ENCODE measurements around the gene TPD52L1. TPM values are rescaled to one million over a fixed set of nuclear protein-coding genes. Genes with fewer than 3 reads are reported as not detected.

The TPD52L1 gene
- total and polyA plus RNA-seq, 3 experiments from 2014 or later, result 0.18 TPM; not detected in 2

DNA sequence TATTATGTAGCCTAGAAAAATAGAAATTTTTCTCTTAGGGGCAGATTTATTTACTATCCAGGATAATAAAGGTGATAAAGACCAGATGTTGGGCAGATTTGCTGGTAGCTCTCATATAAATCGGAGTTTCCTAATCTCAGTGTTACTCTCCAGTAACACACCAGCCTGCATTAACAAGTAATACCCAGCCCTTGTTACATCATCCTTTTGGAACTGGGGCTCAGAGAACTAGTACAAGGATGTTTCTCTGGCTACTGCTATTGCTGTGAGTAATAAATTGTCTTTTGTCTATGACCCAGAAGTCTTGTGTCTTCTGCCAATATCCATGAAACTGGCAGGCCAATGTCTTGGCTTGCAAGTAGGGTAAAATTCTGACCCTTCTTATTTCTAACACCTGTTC is 16.8 kb downstream of the TPD52L1 start:
- no peak for DNase-seq
- H3K4me1 ChIP-seq (ENCODE audit: insufficient read depth, low read length), result no peaks in the 10 kb centered on the region
- H3K36me3 Mint-ChIP-seq, result no peaks in the 10 kb centered on the region
- H3K27me3 Mint-ChIP-seq, result peaks cover 13 to 35% of the 10 kb centered on the region in 2 donors
- H3K4me3 ChIP-seq (ENCODE audit: low read length), result no peak overlapping the region
- no peak overlapping the region for H3K4me3 Mint-ChIP-seq
- H3K9me3 ChIP-seq (ENCODE audit: low read length), result no peaks in the 10 kb centered on the region
- H3K27me3 ChIP-seq (ENCODE audit: insufficient read depth, low read length, poor library complexity, severe bottlenecking), result no peaks in the 10 kb centered on the region
- ChIA-PET CTCF (no interaction called here), POLR2A (no interaction called here)
- H3K36me3 ChIP-seq (ENCODE audit: insufficient read depth, low read length), result no peaks in the 10 kb centered on the region
- H3K4me1 Mint-ChIP-seq, result no peaks in the 10 kb centered on the region
- H3K9me3 Mint-ChIP-seq, result peaks cover 0 to 4% (median 0%) of the 10 kb centered on the region in 5 donors
- no peak overlapping the region for H3K27ac Mint-ChIP-seq
- H3K27ac ChIP-seq (ENCODE audit: low read depth, low read length), result no peak overlapping the region

DNA sequence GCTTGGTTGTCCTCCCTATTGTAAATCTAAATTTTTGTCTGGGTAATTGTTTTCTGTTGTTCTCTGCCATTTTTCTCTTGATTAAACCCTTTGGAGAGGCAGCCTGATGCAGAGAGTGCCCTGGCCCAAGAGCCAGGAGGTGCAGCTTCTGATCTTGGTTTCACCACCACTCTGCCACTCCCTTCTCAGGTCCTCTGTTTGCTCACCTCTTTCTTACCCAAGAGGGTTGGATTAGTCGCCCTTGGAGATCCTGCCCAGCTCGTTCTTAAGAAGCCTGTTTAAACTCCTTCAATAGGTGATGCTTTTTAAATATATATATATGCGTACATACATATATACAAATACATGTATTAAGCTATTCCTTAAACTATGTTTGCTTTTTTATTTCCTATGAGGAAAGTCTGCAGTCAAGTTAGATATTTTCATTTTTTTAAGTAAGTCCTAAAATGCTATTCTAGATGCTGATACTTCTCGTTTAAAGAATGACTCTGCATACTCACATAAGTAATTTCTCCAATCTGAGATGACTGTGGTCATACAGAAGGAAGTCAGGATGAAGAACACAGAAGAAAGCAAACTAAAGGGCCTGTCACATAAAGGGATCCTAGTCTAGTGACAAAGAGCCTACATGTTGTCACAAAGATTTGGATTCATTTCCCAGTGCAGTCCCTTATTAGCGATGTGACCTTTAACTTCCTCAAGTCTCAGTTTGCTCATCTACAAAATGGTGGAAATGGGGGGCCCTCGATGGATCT is 19.9 kb downstream of the TPD52L1 start:
- POLR2A ChIA-PET, result no interaction called here
- DNase-seq, result no peak
- H3K4me3 Mint-ChIP-seq, result no peak overlapping the region
- H3K4me1 Mint-ChIP-seq, result no peaks in the 10 kb centered on the region
- peaks cover 0 to 4% (median 0%) of the 10 kb centered on the region in 5 donors for H3K9me3 Mint-ChIP-seq
- Histone ChIP-seq H3K27me3 (ENCODE audit: insufficient read depth, low read length, poor library complexity, severe bottlenecking) (no peaks in the 10 kb centered on the region), H3K9me3 (ENCODE audit: low read length) (no peaks in the 10 kb centered on the region), H3K4me1 (ENCODE audit: insufficient read depth, low read length) (no peaks in the 10 kb centered on the region), H3K4me3 (ENCODE audit: low read length) (no peak overlapping the region), H3K36me3 (ENCODE audit: insufficient read depth, low read length) (no peaks in the 10 kb centered on the region), H3K27ac (ENCODE audit: low read depth, low read length) (no peak overlapping the region)
- H3K36me3 Mint-ChIP-seq, result no peaks in the 10 kb centered on the region
- CTCF ChIA-PET, result no interaction called here
- H3K27ac Mint-ChIP-seq, result peak overlapping the region in 1 of 8 donors; percentile 11
- peaks cover 13 to 35% of the 10 kb centered on the region in 2 donors for H3K27me3 Mint-ChIP-seq

DNA sequence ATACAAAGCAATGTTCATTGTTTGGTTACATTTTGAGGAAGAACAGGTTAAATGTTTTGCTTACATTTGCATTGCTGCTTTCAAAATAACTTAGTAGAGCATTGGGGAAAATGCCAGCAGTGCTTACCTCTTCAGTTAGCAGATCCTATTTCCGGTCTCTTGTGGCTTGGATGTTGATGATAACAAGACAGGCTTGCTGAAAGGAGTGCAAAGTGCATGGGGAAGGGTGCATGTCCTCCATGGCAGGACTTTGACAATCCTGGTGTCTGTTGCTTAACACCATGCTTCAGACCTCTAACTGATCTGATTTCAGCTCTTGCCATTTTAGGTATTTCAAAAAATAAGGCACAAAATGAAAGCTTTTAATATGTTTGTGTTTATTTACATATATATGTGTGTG is 21.1 kb downstream of the TPD52L1 start:
- Histone ChIP-seq H3K27me3 (ENCODE audit: insufficient read depth, low read length, poor library complexity, severe bottlenecking) (no peaks in the 10 kb centered on the region), H3K27ac (ENCODE audit: low read depth, low read length) (no peak overlapping the region), H3K4me3 (ENCODE audit: low read length) (no peak overlapping the region), H3K36me3 (ENCODE audit: insufficient read depth, low read length) (no peaks in the 10 kb centered on the region), H3K4me1 (ENCODE audit: insufficient read depth, low read length) (no peaks in the 10 kb centered on the region), H3K9me3 (ENCODE audit: low read length) (no peaks in the 10 kb centered on the region)
- Mint-ChIP-seq H3K36me3 (no peaks in the 10 kb centered on the region), H3K4me1 (no peaks in the 10 kb centered on the region), H3K4me3 (no peak overlapping the region), H3K27ac (no peak overlapping the region), H3K9me3 (peaks cover 0 to 4% (median 0%) of the 10 kb centered on the region in 5 donors), H3K27me3 (peaks cover 13 to 36% of the 10 kb centered on the region in 2 donors)
- DNase-seq, result no peak
- ChIA-PET CTCF (no interaction called here), POLR2A (no interaction called here)

DNA sequence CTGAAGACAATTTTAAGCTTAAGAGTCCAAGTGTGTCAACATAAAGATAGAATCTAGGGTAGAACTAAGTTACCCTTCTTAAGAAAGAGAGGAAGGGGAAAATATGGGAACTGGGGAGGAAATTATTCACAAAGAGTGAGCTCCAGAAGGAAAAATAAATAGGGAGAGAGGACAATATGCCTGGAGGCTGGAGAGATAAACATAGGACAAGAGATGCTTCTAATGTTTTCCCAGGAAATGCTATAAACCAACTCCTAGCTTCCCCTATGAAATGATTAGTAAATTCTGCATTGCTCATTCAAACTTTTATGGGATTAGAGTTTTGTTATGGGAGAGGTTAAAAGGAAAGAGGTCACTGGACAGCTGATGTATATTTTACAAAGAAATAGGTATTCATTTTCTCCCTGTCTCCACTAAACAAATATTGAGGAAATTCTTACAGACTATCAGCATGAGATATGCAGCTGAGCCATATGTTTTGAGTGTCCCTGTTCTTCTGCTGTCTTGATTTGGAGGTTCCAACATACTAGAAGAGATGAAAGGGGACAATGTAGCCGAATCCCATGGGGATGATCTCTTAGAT is 22.0 kb downstream of the TPD52L1 start:
- no peak overlapping the region for H3K27ac Mint-ChIP-seq
- H3K27me3 Mint-ChIP-seq, result peaks cover 13 to 32% of the 10 kb centered on the region in 2 donors
- H3K36me3 Mint-ChIP-seq, result no peaks in the 10 kb centered on the region
- H3K9me3 ChIP-seq (ENCODE audit: low read length), result no peaks in the 10 kb centered on the region
- no peak overlapping the region for H3K4me3 ChIP-seq (ENCODE audit: low read length)
- DNase-seq, result no peak
- POLR2A ChIA-PET, result no interaction called here
- no peaks in the 10 kb centered on the region for H3K4me1 Mint-ChIP-seq
- no peaks in the 10 kb centered on the region for H3K4me1 ChIP-seq (ENCODE audit: insufficient read depth, low read length)
- peaks cover 0 to 4% (median 0%) of the 10 kb centered on the region in 5 donors for H3K9me3 Mint-ChIP-seq
- no peaks in the 10 kb centered on the region for H3K27me3 ChIP-seq (ENCODE audit: insufficient read depth, low read length, poor library complexity, severe bottlenecking)
- no peak overlapping the region for H3K27ac ChIP-seq (ENCODE audit: low read depth, low read length)
- CTCF ChIA-PET, result interaction anchor here (1.2 kb wide), 1 partner anchor 20 kb away, joined by 3 read pairs; no protein-coding TSS in a partner anchor
- H3K4me3 Mint-ChIP-seq, result no peak overlapping the region
- H3K36me3 ChIP-seq (ENCODE audit: insufficient read depth, low read length), result no peaks in the 10 kb centered on the region

DNA sequence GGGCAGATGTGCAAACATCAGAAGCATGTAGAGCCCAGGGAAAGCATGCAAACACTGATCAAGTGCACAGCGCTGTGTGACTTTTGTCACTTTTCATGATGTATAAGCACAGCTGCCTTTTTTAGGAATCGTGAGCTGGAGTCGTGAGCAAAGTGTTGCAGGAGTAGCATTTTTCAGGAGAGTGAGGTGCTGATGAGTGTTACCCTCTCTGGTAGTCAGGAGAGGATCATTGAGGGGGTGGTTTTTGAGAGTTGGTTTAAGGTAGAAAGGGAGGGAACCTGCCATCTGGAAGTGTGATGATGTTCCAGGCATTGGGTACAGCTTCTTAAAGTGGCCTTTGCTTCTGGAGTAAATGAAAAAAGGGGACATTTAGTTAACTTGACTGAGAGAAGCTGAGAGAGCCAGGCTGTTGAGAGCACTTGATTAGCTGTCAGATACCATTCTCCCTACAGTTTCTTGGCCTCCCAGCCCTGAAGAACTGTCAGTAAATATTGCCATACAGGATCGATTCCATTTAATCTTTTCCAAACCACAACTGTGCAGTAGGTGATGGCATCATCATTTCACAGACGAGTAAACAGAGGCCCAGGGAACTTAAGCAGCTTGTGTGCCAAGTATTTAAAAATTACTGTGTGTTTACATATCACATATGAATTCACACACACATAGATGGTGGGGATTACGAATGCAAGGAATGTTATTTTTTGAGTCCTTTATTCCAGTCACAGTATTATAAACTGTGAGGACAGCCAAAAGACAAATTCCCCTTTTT is 28.9 kb downstream of the TPD52L1 start:
- H3K27ac Mint-ChIP-seq, result no peak overlapping the region
- no peak overlapping the region for H3K4me3 Mint-ChIP-seq
- peaks cover 4 to 29% of the 10 kb centered on the region in 2 donors for H3K27me3 Mint-ChIP-seq
- Histone ChIP-seq H3K4me1 (ENCODE audit: insufficient read depth, low read length) (no peaks in the 10 kb centered on the region), H3K4me3 (ENCODE audit: low read length) (no peak overlapping the region), H3K27me3 (ENCODE audit: insufficient read depth, low read length, poor library complexity, severe bottlenecking) (no peaks in the 10 kb centered on the region), H3K27ac (ENCODE audit: low read depth, low read length) (no peak overlapping the region), H3K9me3 (ENCODE audit: low read length) (no peaks in the 10 kb centered on the region), H3K36me3 (ENCODE audit: insufficient read depth, low read length) (no peaks in the 10 kb centered on the region)
- H3K9me3 Mint-ChIP-seq, result no peaks in the 10 kb centered on the region
- H3K4me1 Mint-ChIP-seq, result no peaks in the 10 kb centered on the region
- ChIA-PET POLR2A (no interaction called here), CTCF (interaction anchor here (0.9 kb wide), 1 partner anchor 10 kb away, joined by 3 read pairs; no protein-coding TSS in a partner anchor)
- H3K36me3 Mint-ChIP-seq, result no peaks in the 10 kb centered on the region
- no peak for DNase-seq

DNA sequence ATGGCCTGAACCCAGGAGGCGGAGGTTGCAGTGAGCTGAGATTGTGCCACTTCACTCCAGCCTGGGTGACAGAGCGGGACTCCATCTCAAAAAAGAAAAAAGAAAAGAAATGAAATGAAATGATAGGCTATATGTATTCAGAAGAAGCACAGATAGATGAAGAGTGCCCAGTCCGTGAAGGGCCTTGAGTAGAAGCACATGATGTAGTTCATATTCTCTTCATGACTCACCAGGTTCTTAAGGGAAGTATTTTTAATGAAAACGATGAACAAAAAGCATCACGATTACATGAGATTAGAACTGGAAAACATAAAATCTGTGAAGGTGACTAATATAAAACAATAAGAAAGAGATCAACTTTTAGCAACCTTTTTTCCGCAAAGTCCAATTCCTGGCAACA is 29.8 kb downstream of the TPD52L1 start:
- Mint-ChIP-seq H3K27me3 (peaks cover 4 to 29% of the 10 kb centered on the region in 2 donors), H3K4me1 (no peaks in the 10 kb centered on the region), H3K27ac (no peak overlapping the region), H3K36me3 (no peaks in the 10 kb centered on the region), H3K9me3 (no peaks in the 10 kb centered on the region), H3K4me3 (no peak overlapping the region)
- H3K4me1 ChIP-seq (ENCODE audit: insufficient read depth, low read length), result no peaks in the 10 kb centered on the region
- H3K27me3 ChIP-seq (ENCODE audit: insufficient read depth, low read length, poor library complexity, severe bottlenecking), result no peaks in the 10 kb centered on the region
- no peaks in the 10 kb centered on the region for H3K9me3 ChIP-seq (ENCODE audit: low read length)
- no peak overlapping the region for H3K4me3 ChIP-seq (ENCODE audit: low read length)
- ChIA-PET CTCF (interaction anchor here (0.9 kb wide), 1 partner anchor 9 kb away, joined by 3 read pairs; no protein-coding TSS in a partner anchor), POLR2A (no interaction called here)
- DNase-seq, result no peak
- no peaks in the 10 kb centered on the region for H3K36me3 ChIP-seq (ENCODE audit: insufficient read depth, low read length)
- no peak overlapping the region for H3K27ac ChIP-seq (ENCODE audit: low read depth, low read length)

DNA sequence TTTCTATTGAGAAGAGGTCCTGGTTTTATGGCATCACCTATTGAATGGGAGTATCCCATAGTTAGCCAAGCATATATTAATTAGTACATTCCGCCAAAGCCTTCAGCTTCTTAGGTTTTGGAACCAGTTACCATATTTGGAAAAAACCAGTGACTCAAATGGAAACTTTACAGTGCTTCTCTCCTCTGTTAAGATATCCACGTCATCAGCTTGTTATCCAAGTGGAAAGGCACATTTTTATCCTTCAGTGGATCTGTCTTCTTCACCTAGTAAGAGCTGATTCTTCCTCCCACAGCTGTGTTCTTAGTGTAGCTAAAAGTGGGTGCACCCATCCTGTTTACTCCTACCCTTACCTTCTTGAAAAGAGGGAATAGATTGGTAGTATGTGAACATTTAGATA is 34.5 kb downstream of the TPD52L1 start:
- ChIA-PET CTCF (no interaction called here), POLR2A (no interaction called here)
- Mint-ChIP-seq H3K27me3 (peaks cover 4 to 12% of the 10 kb centered on the region in 2 donors), H3K27ac (no peak overlapping the region), H3K4me1 (peaks cover 1 to 5% (median 3%) of the 10 kb centered on the region in 3 donors), H3K36me3 (no peaks in the 10 kb centered on the region), H3K9me3 (no peaks in the 10 kb centered on the region), H3K4me3 (no peak overlapping the region)
- H3K9me3 ChIP-seq (ENCODE audit: low read length), result no peaks in the 10 kb centered on the region
- no peak for DNase-seq
- no peak overlapping the region for H3K4me3 ChIP-seq (ENCODE audit: low read length)
- no peaks in the 10 kb centered on the region for H3K4me1 ChIP-seq (ENCODE audit: insufficient read depth, low read length)
- H3K27ac ChIP-seq (ENCODE audit: low read depth, low read length), result no peak overlapping the region
- no peaks in the 10 kb centered on the region for H3K27me3 ChIP-seq (ENCODE audit: insufficient read depth, low read length, poor library complexity, severe bottlenecking)
- no peaks in the 10 kb centered on the region for H3K36me3 ChIP-seq (ENCODE audit: insufficient read depth, low read length)

DNA sequence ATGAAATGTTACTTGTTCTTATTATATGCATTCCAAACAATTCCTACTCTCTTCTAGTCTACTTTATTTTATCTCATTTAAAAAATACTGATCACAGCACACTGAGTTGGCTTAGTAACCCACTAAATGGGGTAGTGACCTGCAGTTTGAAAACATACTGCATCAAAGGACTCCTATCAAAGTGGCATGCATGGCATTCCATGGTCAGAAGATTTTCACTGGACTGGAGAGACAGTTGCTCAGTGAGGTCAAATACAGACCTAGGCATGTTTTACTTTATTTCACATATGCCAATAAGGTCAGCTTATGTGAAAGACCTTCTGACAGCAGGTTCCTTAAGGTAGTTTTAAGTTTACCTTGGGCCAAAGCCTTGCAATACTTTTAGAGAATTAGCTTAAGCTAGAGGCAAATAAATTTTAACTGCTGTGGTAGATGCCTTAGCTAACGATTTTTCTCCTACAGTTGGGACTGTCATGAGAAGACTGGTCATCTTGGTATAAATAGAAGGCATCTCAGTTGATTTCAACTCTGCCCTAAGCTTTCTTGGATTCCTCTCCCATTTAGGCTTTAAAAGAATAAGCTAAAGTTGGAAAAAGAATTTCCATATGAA is 35.1 kb downstream of the TPD52L1 start:
- CTCF ChIA-PET, result no interaction called here

More for the DNA sequence above, 35.1 kb downstream of the TPD52L1 start:
- Mint-ChIP-seq H3K4me3 (no peak overlapping the region), H3K27ac (no peak overlapping the region), H3K27me3 (peaks cover 6 to 7% of the 10 kb centered on the region in 2 donors), H3K4me1 (peaks cover 1 to 5% (median 3%) of the 10 kb centered on the region in 3 donors), H3K9me3 (no peaks in the 10 kb centered on the region), H3K36me3 (no peaks in the 10 kb centered on the region)
- DNase-seq, result no peak
- H3K27ac ChIP-seq (ENCODE audit: low read depth, low read length), result no peak overlapping the region
- H3K9me3 ChIP-seq (ENCODE audit: low read length), result no peaks in the 10 kb centered on the region
- no peak overlapping the region for H3K4me3 ChIP-seq (ENCODE audit: low read length)
- H3K36me3 ChIP-seq (ENCODE audit: insufficient read depth, low read length), result no peaks in the 10 kb centered on the region
- no peaks in the 10 kb centered on the region for H3K4me1 ChIP-seq (ENCODE audit: insufficient read depth, low read length)
- H3K27me3 ChIP-seq (ENCODE audit: insufficient read depth, low read length, poor library complexity, severe bottlenecking), result no peaks in the 10 kb centered on the region
- POLR2A ChIA-PET, result no interaction called here
